ENCODE measurements around the gene BRD9.

Gene BRD9

DNA sequence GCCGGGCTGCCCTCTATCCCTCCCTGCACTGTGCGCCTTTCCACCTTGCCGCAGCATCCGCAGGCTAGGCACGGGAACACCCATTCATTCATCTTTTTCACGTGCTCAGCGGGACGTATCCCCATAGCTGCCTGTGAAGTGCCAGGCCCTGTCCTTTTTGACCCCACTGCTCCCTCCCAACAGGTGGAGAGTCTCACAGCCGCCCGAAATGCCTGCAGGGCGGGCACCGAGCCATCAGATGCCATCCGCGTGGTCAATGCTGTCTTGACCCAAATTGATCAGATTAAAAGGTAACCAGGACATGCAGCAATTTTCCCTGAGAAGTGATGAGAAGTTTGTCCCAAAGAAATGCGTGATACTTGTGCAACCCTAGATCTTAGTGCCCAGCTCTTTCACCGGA, 15.6 kb upstream of the BRD9 start:
- H3K9me3 ChIP-seq (ENCODE audit: control insufficient read depth, insufficient read depth, low read depth, low read length), result no peaks in the 10 kb centered on the region
- peaks cover 59 to 94% of the 10 kb centered on the region in 2 experiments for H3K36me3 ChIP-seq (ENCODE audit: control insufficient read depth in 2 of 2, insufficient read depth in 1 of 2, low read length in 2 of 2)
- ChIA-PET POLR2A (no interaction called here), CTCF (no interaction called here)
- H3K4me3 ChIP-seq (ENCODE audit: low read depth, low read length), result no peak overlapping the region
- no peaks in the 10 kb centered on the region for H3K4me1 ChIP-seq (ENCODE audit: control insufficient read depth, insufficient read depth, low read length)
- no peak overlapping the region for H3K27ac ChIP-seq (ENCODE audit: extremely low read depth, low read depth, low read length)
- TF ChIP-seq ZNF2 (tag by site-specific recombination; IDR thresholded peaks at IDR 0.05) (no peak), ZNF747 (tag by site-specific recombination; IDR thresholded peaks at IDR 0.05) (no peak), ZNF654 (tag by site-specific recombination; IDR thresholded peaks at IDR 0.05; ENCODE audit: low read depth) (no peak), ZBTB7A (tag by site-specific recombination; IDR thresholded peaks at IDR 0.05; ENCODE audit: low read depth) (no peak), BCL11A (tag by site-specific recombination; IDR thresholded peaks at IDR 0.05; ENCODE audit: low read depth) (no peak), KLF9 (tag by site-specific recombination; IDR thresholded peaks at IDR 0.05; ENCODE audit: low read depth) (no peak), ELK4 (IDR thresholded peaks at IDR 0.05; ENCODE audit: borderline replicate concordance, low read depth, low read length) (no peak), ZNF830 (tag by site-specific recombination; IDR thresholded peaks at IDR 0.05; ENCODE audit: low read depth) (no peak)
- TF ChIP-seq, protein P1, sequence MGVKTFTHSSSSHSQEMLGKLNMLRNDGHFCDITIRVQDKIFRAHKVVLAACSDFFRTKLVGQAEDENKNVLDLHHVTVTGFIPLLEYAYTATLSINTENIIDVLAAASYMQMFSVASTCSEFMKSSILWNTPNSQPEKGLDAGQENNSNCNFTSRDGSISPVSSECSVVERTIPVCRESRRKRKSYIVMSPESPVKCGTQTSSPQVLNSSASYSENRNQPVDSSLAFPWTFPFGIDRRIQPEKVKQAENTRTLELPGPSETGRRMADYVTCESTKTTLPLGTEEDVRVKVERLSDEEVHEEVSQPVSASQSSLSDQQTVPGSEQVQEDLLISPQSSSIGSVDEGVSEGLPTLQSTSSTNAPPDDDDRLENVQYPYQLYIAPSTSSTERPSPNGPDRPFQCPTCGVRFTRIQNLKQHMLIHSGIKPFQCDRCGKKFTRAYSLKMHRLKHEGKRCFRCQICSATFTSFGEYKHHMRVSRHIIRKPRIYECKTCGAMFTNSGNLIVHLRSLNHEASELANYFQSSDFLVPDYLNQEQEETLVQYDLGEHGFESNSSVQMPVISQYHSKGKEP (tag by site-specific recombination; IDR thresholded peaks at IDR 0.05), result no peak
- TF ChIP-seq, protein P2, sequence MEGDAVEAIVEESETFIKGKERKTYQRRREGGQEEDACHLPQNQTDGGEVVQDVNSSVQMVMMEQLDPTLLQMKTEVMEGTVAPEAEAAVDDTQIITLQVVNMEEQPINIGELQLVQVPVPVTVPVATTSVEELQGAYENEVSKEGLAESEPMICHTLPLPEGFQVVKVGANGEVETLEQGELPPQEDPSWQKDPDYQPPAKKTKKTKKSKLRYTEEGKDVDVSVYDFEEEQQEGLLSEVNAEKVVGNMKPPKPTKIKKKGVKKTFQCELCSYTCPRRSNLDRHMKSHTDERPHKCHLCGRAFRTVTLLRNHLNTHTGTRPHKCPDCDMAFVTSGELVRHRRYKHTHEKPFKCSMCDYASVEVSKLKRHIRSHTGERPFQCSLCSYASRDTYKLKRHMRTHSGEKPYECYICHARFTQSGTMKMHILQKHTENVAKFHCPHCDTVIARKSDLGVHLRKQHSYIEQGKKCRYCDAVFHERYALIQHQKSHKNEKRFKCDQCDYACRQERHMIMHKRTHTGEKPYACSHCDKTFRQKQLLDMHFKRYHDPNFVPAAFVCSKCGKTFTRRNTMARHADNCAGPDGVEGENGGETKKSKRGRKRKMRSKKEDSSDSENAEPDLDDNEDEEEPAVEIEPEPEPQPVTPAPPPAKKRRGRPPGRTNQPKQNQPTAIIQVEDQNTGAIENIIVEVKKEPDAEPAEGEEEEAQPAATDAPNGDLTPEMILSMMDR (tag by site-specific recombination; IDR thresholded peaks at IDR 0.05), result no peak
- TF ChIP-seq, protein P3, sequence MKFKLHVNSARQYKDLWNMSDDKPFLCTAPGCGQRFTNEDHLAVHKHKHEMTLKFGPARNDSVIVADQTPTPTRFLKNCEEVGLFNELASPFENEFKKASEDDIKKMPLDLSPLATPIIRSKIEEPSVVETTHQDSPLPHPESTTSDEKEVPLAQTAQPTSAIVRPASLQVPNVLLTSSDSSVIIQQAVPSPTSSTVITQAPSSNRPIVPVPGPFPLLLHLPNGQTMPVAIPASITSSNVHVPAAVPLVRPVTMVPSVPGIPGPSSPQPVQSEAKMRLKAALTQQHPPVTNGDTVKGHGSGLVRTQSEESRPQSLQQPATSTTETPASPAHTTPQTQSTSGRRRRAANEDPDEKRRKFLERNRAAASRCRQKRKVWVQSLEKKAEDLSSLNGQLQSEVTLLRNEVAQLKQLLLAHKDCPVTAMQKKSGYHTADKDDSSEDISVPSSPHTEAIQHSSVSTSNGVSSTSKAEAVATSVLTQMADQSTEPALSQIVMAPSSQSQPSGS (tag by site-specific recombination; IDR thresholded peaks at IDR 0.05; ENCODE audit: low read depth), result no peak
- TF ChIP-seq, protein P4, sequence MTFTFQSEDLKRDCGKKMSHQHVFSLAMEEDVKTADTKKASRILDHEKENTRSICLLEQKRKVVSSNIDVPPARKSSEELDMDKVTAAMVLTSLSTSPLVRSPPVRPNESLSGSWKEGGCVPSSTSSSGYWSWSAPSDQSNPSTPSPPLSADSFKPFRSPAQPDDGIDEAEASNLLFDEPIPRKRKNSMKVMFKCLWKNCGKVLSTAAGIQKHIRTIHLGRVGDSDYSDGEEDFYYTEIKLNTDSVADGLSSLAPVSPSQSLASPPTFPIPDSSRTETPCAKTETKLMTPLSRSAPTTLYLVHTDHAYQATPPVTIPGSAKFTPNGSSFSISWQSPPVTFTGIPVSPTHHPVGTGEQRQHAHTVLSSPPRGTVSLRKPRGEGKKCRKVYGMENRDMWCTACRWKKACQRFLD (tag by site-specific recombination; IDR thresholded peaks at IDR 0.05), result no peak
- TF ChIP-seq, protein P5, sequence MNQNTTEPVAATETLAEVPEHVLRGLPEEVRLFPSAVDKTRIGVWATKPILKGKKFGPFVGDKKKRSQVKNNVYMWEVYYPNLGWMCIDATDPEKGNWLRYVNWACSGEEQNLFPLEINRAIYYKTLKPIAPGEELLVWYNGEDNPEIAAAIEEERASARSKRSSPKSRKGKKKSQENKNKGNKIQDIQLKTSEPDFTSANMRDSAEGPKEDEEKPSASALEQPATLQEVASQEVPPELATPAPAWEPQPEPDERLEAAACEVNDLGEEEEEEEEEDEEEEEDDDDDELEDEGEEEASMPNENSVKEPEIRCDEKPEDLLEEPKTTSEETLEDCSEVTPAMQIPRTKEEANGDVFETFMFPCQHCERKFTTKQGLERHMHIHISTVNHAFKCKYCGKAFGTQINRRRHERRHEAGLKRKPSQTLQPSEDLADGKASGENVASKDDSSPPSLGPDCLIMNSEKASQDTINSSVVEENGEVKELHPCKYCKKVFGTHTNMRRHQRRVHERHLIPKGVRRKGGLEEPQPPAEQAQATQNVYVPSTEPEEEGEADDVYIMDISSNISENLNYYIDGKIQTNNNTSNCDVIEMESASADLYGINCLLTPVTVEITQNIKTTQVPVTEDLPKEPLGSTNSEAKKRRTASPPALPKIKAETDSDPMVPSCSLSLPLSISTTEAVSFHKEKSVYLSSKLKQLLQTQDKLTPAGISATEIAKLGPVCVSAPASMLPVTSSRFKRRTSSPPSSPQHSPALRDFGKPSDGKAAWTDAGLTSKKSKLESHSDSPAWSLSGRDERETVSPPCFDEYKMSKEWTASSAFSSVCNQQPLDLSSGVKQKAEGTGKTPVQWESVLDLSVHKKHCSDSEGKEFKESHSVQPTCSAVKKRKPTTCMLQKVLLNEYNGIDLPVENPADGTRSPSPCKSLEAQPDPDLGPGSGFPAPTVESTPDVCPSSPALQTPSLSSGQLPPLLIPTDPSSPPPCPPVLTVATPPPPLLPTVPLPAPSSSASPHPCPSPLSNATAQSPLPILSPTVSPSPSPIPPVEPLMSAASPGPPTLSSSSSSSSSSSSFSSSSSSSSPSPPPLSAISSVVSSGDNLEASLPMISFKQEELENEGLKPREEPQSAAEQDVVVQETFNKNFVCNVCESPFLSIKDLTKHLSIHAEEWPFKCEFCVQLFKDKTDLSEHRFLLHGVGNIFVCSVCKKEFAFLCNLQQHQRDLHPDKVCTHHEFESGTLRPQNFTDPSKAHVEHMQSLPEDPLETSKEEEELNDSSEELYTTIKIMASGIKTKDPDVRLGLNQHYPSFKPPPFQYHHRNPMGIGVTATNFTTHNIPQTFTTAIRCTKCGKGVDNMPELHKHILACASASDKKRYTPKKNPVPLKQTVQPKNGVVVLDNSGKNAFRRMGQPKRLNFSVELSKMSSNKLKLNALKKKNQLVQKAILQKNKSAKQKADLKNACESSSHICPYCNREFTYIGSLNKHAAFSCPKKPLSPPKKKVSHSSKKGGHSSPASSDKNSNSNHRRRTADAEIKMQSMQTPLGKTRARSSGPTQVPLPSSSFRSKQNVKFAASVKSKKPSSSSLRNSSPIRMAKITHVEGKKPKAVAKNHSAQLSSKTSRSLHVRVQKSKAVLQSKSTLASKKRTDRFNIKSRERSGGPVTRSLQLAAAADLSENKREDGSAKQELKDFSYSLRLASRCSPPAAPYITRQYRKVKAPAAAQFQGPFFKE (tag by site-specific recombination; IDR thresholded peaks at IDR 0.05; ENCODE audit: borderline replicate concordance), result no peak
